Ishikawa (cell line): ENCODE results near the gene MAP6.

Source experiments
- CEBPB ChIP-seq: IDR thresholded peaks from 2 replicates; pipeline ENCODE4 v1.6.1; 2012
- CREB1 ChIP-seq: IDR thresholded peaks from 2 replicates; pipeline ENCODE4 v1.6.1; 2012; ENCODE audit warnings: low read depth
- EGR1 ChIP-seq: IDR thresholded peaks from 2 replicates; pipeline ENCODE4 v1.6.1; 2012
- EP300 ChIP-seq: IDR thresholded peaks from 2 replicates; pipeline ENCODE4 v1.6.1; 2012; ENCODE audit warnings: borderline replicate concordance
- FOXM1 ChIP-seq: IDR thresholded peaks from 2 replicates; pipeline ENCODE4 v1.6.1; 2012; ENCODE audit warnings: low read depth, borderline replicate concordance
- NFIC ChIP-seq: IDR thresholded peaks from 2 replicates; pipeline ENCODE4 v1.6.1; 2012
- RAD21 ChIP-seq: IDR thresholded peaks from 2 replicates; pipeline ENCODE4 v1.6.1; 2012; ENCODE audit warnings: low read depth
- TAF1 ChIP-seq: IDR thresholded peaks from 2 replicates; pipeline ENCODE4 v1.6.1; 2012; ENCODE audit warnings: low read depth, mild to moderate bottlenecking
- TCF12 ChIP-seq: IDR thresholded peaks from 2 replicates; pipeline ENCODE4 v1.6.1; 2012; ENCODE audit warnings: low read depth
- TEAD4 ChIP-seq: IDR thresholded peaks from 2 replicates; pipeline ENCODE4 v1.6.1; 2012
- YY1 ChIP-seq: IDR thresholded peaks from 2 replicates; pipeline ENCODE4 v1.6.1; 2012; ENCODE audit warnings: low read depth
- ZBTB7A ChIP-seq: IDR thresholded peaks from 2 replicates; pipeline ENCODE4 v1.6.1; 2012; ENCODE audit warnings: low read depth
- TF ChIP-seq, protein P1 (sequence below): IDR thresholded peaks from 2 replicates; pipeline ENCODE4 v1.6.1; 2012
- TF ChIP-seq, protein P2 (sequence below): IDR thresholded peaks from 2 replicates; pipeline ENCODE4 v1.6.1; 2012
- TF ChIP-seq, protein P3 (sequence below): IDR thresholded peaks from 2 replicates; pipeline ENCODE4 v1.6.1; 2012; ENCODE audit warnings: low read depth, mild to moderate bottlenecking

Gene MAP6

DNA sequence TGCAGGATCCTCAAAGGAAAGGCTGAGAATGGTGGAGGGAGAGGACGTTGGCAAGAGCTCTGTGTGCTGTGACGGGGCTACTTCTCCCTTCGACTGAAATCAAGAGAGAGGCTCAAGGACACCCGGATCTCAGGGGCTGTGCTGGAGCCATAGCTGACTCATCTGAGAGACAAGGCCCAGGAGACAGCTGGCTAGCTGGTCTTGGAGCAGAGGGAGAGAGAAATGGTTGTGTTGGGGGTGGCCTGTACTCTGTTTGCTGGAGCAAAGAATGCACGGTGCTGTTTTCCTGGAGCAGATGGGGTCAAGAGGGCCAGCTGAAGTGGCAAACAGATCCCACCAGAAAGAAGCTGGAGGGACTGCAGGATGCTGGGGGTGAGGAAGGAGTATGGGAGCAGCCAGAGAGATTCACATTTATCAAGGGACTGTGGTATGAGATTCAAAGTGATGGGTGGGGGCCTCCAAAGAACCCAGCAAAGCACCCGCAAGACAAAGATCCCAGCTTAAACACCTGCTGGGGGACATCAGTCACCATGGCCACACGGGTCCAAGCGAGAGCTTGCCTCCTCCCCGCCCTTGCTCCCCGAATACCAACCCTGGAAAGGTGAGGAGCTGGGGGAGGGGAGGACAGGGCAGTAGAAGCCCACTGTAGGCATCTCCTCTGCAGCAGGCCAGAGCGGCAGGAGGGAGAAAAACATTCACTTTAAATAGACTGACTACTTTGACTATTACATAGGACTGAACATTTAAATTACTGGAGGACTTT, 40.8 kb downstream of the MAP6 start:
- TF ChIP-seq, protein P1, sequence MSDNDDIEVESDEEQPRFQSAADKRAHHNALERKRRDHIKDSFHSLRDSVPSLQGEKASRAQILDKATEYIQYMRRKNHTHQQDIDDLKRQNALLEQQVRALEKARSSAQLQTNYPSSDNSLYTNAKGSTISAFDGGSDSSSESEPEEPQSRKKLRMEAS = no peak
- TF ChIP-seq RAD21 (no peak), TCF12 (no peak), ZBTB7A (no peak), TAF1 (no peak), NFIC (no peak), EP300 (no peak), CREB1 (no peak), CEBPB (no peak), FOXM1 (no peak), EGR1 (no peak), YY1 (no peak), TEAD4 (no peak)
- TF ChIP-seq, protein P2, sequence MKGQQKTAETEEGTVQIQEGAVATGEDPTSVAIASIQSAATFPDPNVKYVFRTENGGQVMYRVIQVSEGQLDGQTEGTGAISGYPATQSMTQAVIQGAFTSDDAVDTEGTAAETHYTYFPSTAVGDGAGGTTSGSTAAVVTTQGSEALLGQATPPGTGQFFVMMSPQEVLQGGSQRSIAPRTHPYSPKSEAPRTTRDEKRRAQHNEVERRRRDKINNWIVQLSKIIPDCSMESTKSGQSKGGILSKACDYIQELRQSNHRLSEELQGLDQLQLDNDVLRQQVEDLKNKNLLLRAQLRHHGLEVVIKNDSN = no peak
- TF ChIP-seq, protein P3, sequence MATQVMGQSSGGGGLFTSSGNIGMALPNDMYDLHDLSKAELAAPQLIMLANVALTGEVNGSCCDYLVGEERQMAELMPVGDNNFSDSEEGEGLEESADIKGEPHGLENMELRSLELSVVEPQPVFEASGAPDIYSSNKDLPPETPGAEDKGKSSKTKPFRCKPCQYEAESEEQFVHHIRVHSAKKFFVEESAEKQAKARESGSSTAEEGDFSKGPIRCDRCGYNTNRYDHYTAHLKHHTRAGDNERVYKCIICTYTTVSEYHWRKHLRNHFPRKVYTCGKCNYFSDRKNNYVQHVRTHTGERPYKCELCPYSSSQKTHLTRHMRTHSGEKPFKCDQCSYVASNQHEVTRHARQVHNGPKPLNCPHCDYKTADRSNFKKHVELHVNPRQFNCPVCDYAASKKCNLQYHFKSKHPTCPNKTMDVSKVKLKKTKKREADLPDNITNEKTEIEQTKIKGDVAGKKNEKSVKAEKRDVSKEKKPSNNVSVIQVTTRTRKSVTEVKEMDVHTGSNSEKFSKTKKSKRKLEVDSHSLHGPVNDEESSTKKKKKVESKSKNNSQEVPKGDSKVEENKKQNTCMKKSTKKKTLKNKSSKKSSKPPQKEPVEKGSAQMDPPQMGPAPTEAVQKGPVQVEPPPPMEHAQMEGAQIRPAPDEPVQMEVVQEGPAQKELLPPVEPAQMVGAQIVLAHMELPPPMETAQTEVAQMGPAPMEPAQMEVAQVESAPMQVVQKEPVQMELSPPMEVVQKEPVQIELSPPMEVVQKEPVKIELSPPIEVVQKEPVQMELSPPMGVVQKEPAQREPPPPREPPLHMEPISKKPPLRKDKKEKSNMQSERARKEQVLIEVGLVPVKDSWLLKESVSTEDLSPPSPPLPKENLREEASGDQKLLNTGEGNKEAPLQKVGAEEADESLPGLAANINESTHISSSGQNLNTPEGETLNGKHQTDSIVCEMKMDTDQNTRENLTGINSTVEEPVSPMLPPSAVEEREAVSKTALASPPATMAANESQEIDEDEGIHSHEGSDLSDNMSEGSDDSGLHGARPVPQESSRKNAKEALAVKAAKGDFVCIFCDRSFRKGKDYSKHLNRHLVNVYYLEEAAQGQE = no peak

DNA sequence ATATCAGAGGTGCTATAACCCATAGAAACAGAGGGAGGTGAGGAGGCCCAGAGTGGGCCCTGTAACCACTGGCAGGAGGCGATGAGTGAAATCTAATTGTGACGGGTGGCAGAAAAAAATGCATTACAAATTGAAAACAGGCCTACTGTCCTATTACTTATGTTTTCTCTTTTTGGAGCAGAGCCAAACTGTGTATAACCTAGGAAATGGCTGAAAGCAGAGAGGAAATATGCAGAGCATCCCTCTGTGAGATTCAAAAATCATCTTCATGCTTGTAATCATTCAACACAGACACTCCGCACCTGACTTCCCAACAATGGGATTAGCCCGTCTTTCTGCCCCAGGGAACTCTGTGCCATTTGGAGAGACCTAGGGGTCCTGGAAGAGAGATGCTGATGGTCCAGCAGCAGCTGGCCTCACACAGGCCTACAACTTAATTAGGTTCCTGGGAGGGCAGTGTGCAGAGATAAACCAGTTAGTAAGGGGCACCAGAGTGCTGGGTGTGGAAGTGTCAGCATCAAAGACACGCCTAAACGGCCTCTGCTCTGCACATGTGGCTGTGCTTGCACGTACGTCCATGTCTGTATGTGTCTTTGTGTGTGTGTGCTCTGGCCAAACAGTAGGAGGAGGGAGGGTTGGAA, 41.8 kb downstream of the MAP6 start:
- TF ChIP-seq, protein P2 = no peak
- TF ChIP-seq YY1 (no peak), TCF12 (no peak), RAD21 (no peak), CREB1 (no peak), ZBTB7A (no peak), TEAD4 (no peak), FOXM1 (no peak), NFIC (no peak), CEBPB (no peak), TAF1 (no peak), EP300 (no peak), EGR1 (no peak)
- TF ChIP-seq, protein P1 = no peak
- TF ChIP-seq, protein P3 = no peak

DNA sequence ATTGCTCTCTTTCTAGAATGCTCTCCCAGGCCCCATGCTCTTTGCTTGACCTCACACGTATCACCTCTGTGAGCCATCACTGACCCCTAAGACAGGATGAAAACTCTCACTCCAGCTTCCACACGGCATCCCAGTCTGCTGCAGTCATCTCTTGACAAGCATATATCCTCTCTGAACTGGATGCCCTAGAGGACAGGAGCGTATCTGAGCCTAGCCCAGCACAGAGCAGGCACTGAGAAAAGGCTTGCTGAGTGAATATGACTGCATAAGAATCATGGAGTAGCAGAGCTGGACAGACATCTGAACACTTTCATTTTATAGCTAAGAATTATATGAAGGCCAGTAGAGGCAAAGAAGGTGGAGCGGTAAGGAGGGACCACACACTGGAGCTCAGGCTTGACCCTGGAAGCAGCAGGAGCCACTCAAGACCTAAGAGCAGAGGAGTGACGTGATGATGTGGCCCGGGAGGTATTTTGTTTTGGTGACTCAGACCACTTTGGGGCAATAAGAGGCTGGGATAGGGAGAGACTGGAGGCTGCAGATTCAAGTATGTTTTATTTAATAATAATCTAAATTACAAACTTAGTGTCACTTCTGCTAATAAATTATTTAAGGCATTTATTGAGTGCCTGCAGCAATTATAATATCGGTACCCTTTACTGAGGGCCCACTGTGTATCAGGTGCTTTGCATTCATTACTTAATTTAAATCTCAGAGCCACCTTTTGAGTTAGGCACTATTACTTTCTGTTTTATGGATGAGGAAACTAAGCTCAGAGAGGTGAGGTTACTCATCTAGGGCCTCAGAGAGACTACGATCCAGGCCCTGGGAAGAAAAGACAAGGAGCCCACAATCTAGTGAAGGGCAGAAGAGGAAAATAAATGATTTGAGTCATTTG, 42.6 kb downstream of the MAP6 start:
- TF ChIP-seq, protein P3 = no peak
- TF ChIP-seq TEAD4 = no peak

DNA sequence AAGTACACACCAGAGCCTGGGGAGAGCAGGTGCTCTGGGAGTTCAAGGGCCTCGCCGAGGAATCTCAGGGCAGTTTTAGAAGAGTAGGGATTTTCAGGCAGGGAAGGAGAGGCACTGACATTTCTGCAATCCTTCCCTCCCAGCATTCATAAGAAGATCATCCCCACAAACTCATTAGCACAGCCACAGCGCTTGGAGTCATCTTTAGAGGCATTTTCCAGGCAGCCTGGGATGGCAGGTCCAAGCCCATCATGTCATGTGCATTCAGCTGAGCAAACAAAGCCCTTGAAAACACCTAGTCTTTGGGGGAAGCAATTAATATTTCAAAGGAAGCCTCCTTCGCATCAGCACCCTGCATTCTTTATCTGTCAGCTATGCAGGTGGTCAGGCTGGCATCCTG, 43.8 kb downstream of the MAP6 start:
- TF ChIP-seq EGR1 (no peak), ZBTB7A (no peak), CREB1 (no peak), CEBPB (no peak), EP300 (no peak), TCF12 (no peak), RAD21 (no peak), YY1 (no peak), FOXM1 (no peak), NFIC (no peak), TEAD4 (no peak), TAF1 (no peak)
- TF ChIP-seq, protein P2 = no peak
- TF ChIP-seq, protein P1 = no peak
- TF ChIP-seq, protein P3 = no peak
